CD4-positive, alpha-beta T cell (primary cell): Measurements from ENCODE around the gene SENP3. TPM values are rescaled to one million over a fixed set of nuclear protein-coding genes. Genes with fewer than 3 reads are reported as not detected.
"Not testable (repeated sequence)": the region's sequence is repeated elsewhere in the genome, so short reads cannot be mapped to it uniquely, and the experiment has no call there.

ENCODE experiments used
- ATAC-seq: fragments of 200-7000 bp; cut with Tn5 transposase; one replicate; pipeline ENCODE4 v1.10.0; 2022; ENCODE audit warnings: mild to moderate bottlenecking; ENCODE audit not compliant: poor library complexity
- CTCF ChIA-PET: fragments of 350-600 bp; sonication (Branson Sonifier 250); formaldehyde crosslinking; loops from one replicate; lab custom pipeline; 2021; ENCODE audit warnings: antibody characterized with exemption, inconsistent platforms; lab: Charles Lee
- POLR2A ChIA-PET: fragments of 350-600 bp; sonication (Branson Sonifier 250); formaldehyde crosslinking; loops from one replicate; lab custom pipeline; 2021; ENCODE audit warnings: antibody characterized with exemption, inconsistent platforms; lab: Charles Lee
- DNase-seq, 14 experiments: peaks; one replicate each; pipeline ENCODE4 v3.0.0-alpha.2; 2013 to 2020; ENCODE audit warnings: mixed read lengths in 2 of 14
- H3K27ac ChIP-seq, 2 donors: one replicate each; pipeline versions ENCODE4 v1.5.1 to v1.7.0; 2013; ENCODE audit warnings: low read length in 2 of 2, low read depth in 1 of 2, mild to moderate bottlenecking in 1 of 2
- H3K27me3 ChIP-seq, 2 experiments: 1 replicate in 1 of 2; 2 replicates in 1 of 2; pipeline versions ENCODE4 v1.6.1 to v1.7.0; 2013; ENCODE audit warnings: low read length in 2 of 2, control low read depth in 1 of 2, mild to moderate bottlenecking in 1 of 2, moderate library complexity in 1 of 2; ENCODE audit not compliant: insufficient read depth in 2 of 2, control insufficient read depth in 1 of 2
- H3K36me3 ChIP-seq: one replicate; pipeline ENCODE4 v1.6.1; 2013; ENCODE audit warnings: low read length, control low read depth; ENCODE audit not compliant: insufficient read depth
- H3K4me1 ChIP-seq: one replicate; pipeline ENCODE4 v1.6.1; 2013; ENCODE audit warnings: low read length, control low read depth; ENCODE audit not compliant: insufficient read depth
- H3K4me3 ChIP-seq: one replicate; pipeline ENCODE4 v1.5.1; 2013; ENCODE audit warnings: mild to moderate bottlenecking, low read length, moderate library complexity
- H3K9me3 ChIP-seq, 2 experiments: 1 replicate in 1 of 2; 2 replicates in 1 of 2; pipeline versions ENCODE4 v1.6.1 to v1.7.0; 2013; ENCODE audit warnings: low read length in 2 of 2, mild to moderate bottlenecking in 2 of 2, control low read depth in 1 of 2, moderate library complexity in 1 of 2; ENCODE audit not compliant: control insufficient read depth in 1 of 2, insufficient read depth in 1 of 2
- H3K27ac Mint-ChIP-seq: one replicate; pipeline ENCODE4 v1.8.0; 2020; ENCODE audit warnings: mixed read lengths
- H3K27me3 Mint-ChIP-seq: one replicate; pipeline ENCODE4 v1.8.0; 2021; ENCODE audit warnings: mixed read lengths
- H3K36me3 Mint-ChIP-seq: one replicate; pipeline ENCODE4 v1.8.0; 2021; ENCODE audit warnings: low read depth, mixed read lengths
- H3K4me1 Mint-ChIP-seq: one replicate; pipeline ENCODE4 v1.8.0; 2021; ENCODE audit warnings: low read depth, mixed read lengths
- H3K4me3 Mint-ChIP-seq: one replicate; pipeline ENCODE4 v1.8.0; 2020; ENCODE audit warnings: mild to moderate bottlenecking, mixed read lengths
- H3K9me3 Mint-ChIP-seq: one replicate; pipeline ENCODE4 v1.8.0; 2020; ENCODE audit warnings: mixed read lengths
- CTCF ChIP-seq: fragments of 200-600 bp; IDR thresholded peaks from one replicate; pipeline ENCODE4 v1.8.0; 2022; ENCODE audit warnings: antibody characterized with exemption, mild to moderate bottlenecking
- intact Hi-C, 2 experiments: fragments of 100-400 bp; cut with DNase I in 1 of 2; cut with micrococcal nuclease in 1 of 2; formaldehyde crosslinking; loops; one replicate each; pipeline versions ENCODE4 v1.15.1 to v1.9.0; 2023 to 2025; cut with DNase I, micrococcal nuclease
- total RNA-seq, 174 experiments: library from RNA in 2 of 174; stranded (reverse) in 2 of 174; gene quantifications; one replicate each; pipeline ENCODE4 v1.2.3 and lab custom pipeline; 2021 to 2026

Gene SENP3
- total RNA-seq, 2 experiments from 2014 or later = 27.7 to 28.9 TPM

- Histone ChIP-seq H3K9me3 (no peaks in the 10 kb centered on the region), H3K4me3 (no peak overlapping the region), H3K27ac (no peak overlapping the region), H3K36me3 (peaks cover 78% of the 10 kb centered on the region), H3K27me3 (no peaks in the 10 kb centered on the region), H3K4me1 (peaks cover 14% of the 10 kb centered on the region)
- peaks cover 68% of the 10 kb centered on the region for H3K36me3 Mint-ChIP-seq
- POLR2A ChIA-PET = no interaction called here
- H3K4me1 Mint-ChIP-seq = no peaks in the 10 kb centered on the region
- intact Hi-C loops = loop anchor here (2.0 to 5.0 kb wide), 4 partner anchors 19 to 547 kb away; partner anchors contain the start of genes FGF11 (in 1 of the 2), SLC16A11 (in 1 of the 2) and TMEM102 (in 1 of the 2)
- no peaks in the 10 kb centered on the region for H3K9me3 Mint-ChIP-seq
- no peak overlapping the region for H3K27ac Mint-ChIP-seq
- CTCF ChIA-PET = interaction anchor here (1.3 kb wide), 1 partner anchor 23 kb away, joined by 4 read pairs; the partner anchor contains the start of gene FXR2
- DNase-seq (no peak), ATAC-seq (no peak)
- H3K4me3 Mint-ChIP-seq = no peak overlapping the region
- H3K27me3 Mint-ChIP-seq = no peaks in the 10 kb centered on the region
- TF ChIP-seq CTCF = no peak
Measured at GRCh38 chr17:7591596-7591995, 29.9 kb downstream of the SENP3 start.

- ChIA-PET CTCF (interaction anchor here (1.3 kb wide), 1 partner anchor 22 kb away, joined by 4 read pairs; the partner anchor contains the start of gene FXR2), POLR2A (interaction anchor here (1.4 kb wide), 1 partner anchor 9 kb away, joined by 4 read pairs; the partner anchor contains the start of gene MPDU1)
- peaks cover 78% of the 10 kb centered on the region for H3K36me3 ChIP-seq
- Mint-ChIP-seq H3K4me1 (no peaks in the 10 kb centered on the region), H3K27ac (no peak overlapping the region), H3K4me3 (no peak overlapping the region), H3K27me3 (no peaks in the 10 kb centered on the region), H3K9me3 (no peaks in the 10 kb centered on the region), H3K36me3 (peaks cover 71% of the 10 kb centered on the region)
- H3K4me1 ChIP-seq = peaks cover 14% of the 10 kb centered on the region
- no peak for DNase-seq
- no peak for ATAC-seq
- no peak overlapping the region for H3K4me3 ChIP-seq
- H3K27ac ChIP-seq = no peak overlapping the region
- H3K27me3 ChIP-seq = no peaks in the 10 kb centered on the region
- intact Hi-C loops = loop anchor here (5.0 kb wide), 2 partner anchors 155 to 315 kb away; partner anchors contain the start of genes FGF11 (in 1 of the 2) and TMEM102 (in 1 of the 2)
- H3K9me3 ChIP-seq = no peaks in the 10 kb centered on the region
- TF ChIP-seq CTCF = no peak
Measured at GRCh38 chr17:7592422-7593021, 30.8 kb downstream of the SENP3 start.

GRCh38 chr17:7593296-7593695 is 31.6 kb downstream of the SENP3 start:
- no peak for TF ChIP-seq CTCF
- H3K9me3 ChIP-seq = no peaks in the 10 kb centered on the region
- ChIA-PET CTCF (no interaction called here), POLR2A (interaction anchor here (1.4 kb wide), 1 partner anchor 9 kb away, joined by 4 read pairs; the partner anchor contains the start of gene MPDU1)
- H3K27ac ChIP-seq = no peak overlapping the region
- no peaks in the 10 kb centered on the region for H3K27me3 ChIP-seq
- no peak for DNase-seq
- no peak overlapping the region for H3K4me3 Mint-ChIP-seq
- intact Hi-C loops = loop anchor here (5.0 kb wide), 2 partner anchors 156 to 316 kb away; partner anchors contain the start of genes FGF11 (in 1 of the 2) and TMEM102 (in 1 of the 2)
- H3K36me3 ChIP-seq = peaks cover 71% of the 10 kb centered on the region
- H3K36me3 Mint-ChIP-seq = peaks cover 68% of the 10 kb centered on the region
- H3K4me3 ChIP-seq = no peak overlapping the region
- no peak overlapping the region for H3K27ac Mint-ChIP-seq
- ATAC-seq = no peak
- no peaks in the 10 kb centered on the region for H3K9me3 Mint-ChIP-seq
- H3K4me1 Mint-ChIP-seq = no peaks in the 10 kb centered on the region
- no peaks in the 10 kb centered on the region for H3K27me3 Mint-ChIP-seq
- peaks cover 14% of the 10 kb centered on the region for H3K4me1 ChIP-seq

- ATAC-seq, H3K4me1 ChIP-seq, H3K9me3 Mint-ChIP-seq, H3K27me3 ChIP-seq, intact Hi-C loops, H3K4me3 ChIP-seq, H3K27ac Mint-ChIP-seq, H3K9me3 ChIP-seq, H3K27ac ChIP-seq, POLR2A ChIA-PET, DNase-seq, H3K4me3 Mint-ChIP-seq, H3K4me1 Mint-ChIP-seq, H3K27me3 Mint-ChIP-seq, CTCF ChIA-PET: not testable (repeated sequence)
- H3K36me3 Mint-ChIP-seq = peaks cover 87% of the 10 kb centered on the region
- H3K36me3 ChIP-seq = peaks cover 86% of the 10 kb centered on the region
Measured at GRCh38 chr17:7597561-7597960, 35.8 kb downstream of the SENP3 start.
